Retinal pigment epithelial cell (primary cell): ENCODE results near the gene TSSK2.

Source experiments
- DNase-seq: peaks from one replicate; pipeline ENCODE4 v3.0.0-alpha.2; 2010; ENCODE audit warnings: low read depth
- H3K4me3 ChIP-seq: 2 replicates; pipeline ENCODE4 v1.5.1; 2011; ENCODE audit warnings: mild to moderate bottlenecking, low read length, control low read depth, moderate library complexity
- TF ChIP-seq, protein P1 (sequence below): conservative IDR thresholded peaks from 2 replicates; pipeline ENCODE4 v1.5.1; 2011; ENCODE audit warnings: low read depth, low read length, control low read depth, inconsistent platforms

The TSSK2 gene

DNA sequence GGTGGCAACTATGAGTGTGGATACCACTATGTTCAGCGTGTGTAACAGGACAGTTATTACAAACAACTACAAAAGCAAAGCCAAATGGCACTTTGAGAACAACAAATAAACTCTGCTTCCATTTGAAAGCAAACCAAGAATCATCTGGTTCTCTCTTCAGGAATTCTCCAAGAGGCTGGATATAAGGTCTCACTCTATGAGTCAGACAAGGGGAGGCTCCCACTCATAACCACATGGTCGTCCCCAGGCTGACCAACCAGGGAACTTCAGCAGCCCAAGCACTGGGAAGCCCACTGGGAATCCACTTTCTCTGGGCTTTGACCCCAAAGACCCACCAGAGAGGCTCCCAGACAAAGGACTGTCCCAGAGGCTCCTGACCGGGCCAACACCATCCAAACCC lies 44.2 kb upstream of the TSSK2 start:
- TF ChIP-seq, protein P1, sequence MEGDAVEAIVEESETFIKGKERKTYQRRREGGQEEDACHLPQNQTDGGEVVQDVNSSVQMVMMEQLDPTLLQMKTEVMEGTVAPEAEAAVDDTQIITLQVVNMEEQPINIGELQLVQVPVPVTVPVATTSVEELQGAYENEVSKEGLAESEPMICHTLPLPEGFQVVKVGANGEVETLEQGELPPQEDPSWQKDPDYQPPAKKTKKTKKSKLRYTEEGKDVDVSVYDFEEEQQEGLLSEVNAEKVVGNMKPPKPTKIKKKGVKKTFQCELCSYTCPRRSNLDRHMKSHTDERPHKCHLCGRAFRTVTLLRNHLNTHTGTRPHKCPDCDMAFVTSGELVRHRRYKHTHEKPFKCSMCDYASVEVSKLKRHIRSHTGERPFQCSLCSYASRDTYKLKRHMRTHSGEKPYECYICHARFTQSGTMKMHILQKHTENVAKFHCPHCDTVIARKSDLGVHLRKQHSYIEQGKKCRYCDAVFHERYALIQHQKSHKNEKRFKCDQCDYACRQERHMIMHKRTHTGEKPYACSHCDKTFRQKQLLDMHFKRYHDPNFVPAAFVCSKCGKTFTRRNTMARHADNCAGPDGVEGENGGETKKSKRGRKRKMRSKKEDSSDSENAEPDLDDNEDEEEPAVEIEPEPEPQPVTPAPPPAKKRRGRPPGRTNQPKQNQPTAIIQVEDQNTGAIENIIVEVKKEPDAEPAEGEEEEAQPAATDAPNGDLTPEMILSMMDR: no peak
- no peak for DNase-seq
- H3K4me3 ChIP-seq: no peak overlapping the region

DNA sequence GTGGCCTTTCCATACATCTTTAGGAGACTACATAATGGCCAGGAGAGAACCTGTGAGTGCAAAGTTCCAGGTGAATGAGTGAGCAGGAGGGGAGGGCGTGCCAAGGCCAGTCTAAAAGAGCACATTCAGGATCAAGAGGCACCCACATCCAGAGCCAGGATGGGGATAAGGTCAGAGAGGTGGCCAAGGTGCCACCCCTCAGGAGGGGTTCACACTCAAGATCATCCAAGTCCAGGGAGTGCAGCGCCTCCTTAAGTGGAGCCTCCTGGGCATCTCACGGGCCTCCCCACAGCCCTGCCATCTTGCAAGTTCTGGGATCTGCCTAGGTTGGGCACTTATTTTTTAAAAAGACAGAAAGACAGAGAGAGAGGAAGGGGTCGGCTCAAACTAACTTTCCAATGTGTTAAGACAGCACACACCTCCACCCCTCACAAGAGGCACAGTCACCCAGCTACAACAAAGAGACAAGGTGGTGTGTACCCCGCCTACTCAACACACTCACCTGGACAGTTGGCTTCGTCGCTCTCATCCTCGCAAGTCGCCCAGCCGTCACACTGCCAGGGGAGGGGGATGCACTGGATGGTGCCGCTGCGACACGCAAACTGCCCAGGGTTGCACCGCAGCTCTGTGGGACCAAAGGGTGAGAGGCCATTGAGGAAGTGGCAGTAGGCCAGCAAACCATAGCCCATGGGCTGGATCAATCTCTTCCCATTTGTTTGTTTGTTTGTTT lies 42.1 kb upstream of the TSSK2 start:
- no peak for DNase-seq
- no peak overlapping the region for H3K4me3 ChIP-seq
- TF ChIP-seq, protein P1: no peak

DNA sequence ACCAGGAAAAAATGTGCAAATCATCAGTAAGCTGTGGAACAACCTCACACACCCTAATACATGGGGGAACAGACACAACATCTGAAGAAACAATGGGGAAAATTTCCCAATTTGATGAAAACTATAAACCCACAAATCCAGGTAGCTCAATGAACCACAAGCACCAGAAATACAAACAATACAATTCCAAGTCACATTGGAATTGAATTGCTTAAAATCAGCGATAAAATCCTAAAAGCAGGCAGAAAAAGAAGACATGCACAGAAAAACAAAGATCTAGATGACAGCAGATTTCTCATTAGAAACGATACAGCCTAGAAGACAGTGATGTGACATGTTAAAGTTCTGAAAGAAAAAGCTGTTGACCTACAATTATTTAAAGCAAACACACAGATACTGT lies 40.9 kb upstream of the TSSK2 start:
- TF ChIP-seq, protein P1: no peak
- no peak overlapping the region for H3K4me3 ChIP-seq
- no peak for DNase-seq

DNA sequence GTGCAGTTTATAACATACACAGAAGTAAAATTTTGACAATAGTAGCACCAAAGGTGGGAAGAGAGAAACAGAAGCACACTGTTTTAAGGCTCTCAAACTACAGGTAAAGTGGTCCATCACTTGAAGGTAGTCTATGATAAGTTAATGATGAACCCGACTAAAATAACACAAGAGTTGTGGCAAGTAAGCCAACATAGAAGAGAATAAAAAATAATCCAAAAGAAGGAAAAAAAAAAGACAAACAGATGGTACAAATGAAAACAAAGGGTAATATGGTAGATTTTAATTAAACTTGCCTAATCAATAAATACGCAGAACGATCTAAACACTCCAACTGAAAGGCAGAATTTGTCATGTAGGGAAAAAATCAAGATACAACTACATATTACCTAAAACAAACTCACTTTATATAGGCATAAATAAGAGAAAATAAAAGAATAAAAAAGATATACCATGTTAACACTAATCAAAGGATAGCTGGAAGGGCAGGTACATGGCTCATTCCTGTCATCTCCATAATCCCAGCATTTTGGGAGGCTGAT lies 40.5 kb upstream of the TSSK2 start:
- TF ChIP-seq, protein P1: no peak
- DNase-seq: no peak
- H3K4me3 ChIP-seq: no peak overlapping the region

DNA sequence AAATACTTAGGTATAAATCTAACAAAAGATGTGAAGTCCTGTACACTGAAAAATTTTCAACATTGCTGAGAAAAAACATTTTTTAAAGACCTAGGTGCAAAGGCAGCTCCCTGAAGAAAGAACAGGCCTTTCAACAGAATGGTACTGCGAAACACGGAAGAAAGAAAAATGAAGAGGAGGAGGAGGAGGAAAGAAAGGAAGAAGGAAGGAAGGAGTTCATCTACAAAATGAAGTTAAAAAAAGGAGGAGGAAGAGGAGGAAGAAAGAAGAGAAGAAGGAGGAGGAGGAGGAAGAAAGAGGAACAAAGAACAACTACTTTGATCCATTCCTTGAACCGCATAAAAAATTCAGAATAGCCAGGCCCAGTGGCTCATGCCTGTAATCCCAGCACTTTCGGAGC lies 38.4 kb upstream of the TSSK2 start:
- TF ChIP-seq, protein P1: no peak
- no peak for DNase-seq
- H3K4me3 ChIP-seq: no peak overlapping the region

DNA sequence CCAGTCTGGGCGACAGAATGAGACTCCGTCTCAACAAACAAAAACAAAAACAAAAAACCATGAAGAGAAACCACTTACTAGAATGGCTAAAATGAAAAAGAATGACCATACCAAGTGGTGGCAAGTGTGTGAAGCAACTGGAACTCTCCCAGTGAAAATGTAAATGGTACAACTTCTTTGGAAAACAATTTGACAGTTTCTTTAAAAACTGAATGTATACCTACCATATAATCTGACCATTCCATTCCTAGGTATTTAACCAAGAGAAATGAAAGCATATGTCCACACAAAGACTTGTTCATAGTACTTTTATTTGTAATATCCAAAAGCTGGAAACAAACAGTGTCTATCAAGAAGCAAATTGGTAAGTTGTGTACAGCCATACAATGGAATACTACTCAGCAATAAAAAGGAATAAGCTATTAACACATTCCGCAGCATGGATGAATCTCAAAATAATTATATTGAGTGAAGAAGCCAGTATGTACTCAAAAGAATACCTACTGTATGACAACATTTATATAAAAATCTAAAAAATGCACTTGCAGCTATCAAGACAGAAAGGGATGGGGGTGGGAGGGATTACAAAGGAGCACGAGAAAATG lies 36.6 kb upstream of the TSSK2 start:
- no peak for DNase-seq
- TF ChIP-seq, protein P1: no peak
- H3K4me3 ChIP-seq: no peak overlapping the region

DNA sequence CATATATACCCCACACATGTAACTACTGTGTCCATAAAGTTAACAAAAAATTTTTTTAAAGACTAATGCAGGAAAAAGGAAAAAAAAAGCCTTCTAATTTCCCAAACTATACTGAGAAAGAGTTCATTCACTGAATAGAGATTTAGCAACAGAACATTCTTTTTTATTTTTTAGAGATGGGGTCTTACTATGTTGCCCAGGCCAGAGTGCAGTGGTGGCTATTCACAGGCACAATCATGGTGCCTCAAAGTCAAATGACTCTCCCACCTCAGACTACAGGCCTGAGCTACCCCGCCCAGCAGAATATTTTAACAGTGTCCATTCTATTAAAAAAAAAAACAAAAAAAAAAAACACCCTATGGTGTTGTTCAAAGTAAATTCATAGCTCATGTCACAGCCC lies 34.6 kb upstream of the TSSK2 start:
- H3K4me3 ChIP-seq: no peak overlapping the region
- TF ChIP-seq, protein P1: no peak

More for the DNA sequence above, 34.6 kb upstream of the TSSK2 start:
- no peak for DNase-seq
